HG03175 (cell line): ENCODE data around the gene INSYN2B.
"Not testable (repeated sequence)": the region's sequence is repeated elsewhere in the genome, so short reads cannot be mapped to it uniquely, and the experiment has no call there.

Source experiments
- ATAC-seq: cut with Tn5 transposase; IDR thresholded peaks from one replicate; pipeline ENCODE4 v1.9.1; 2021; ENCODE audit warnings: mild to moderate bottlenecking, moderate library complexity; ENCODE audit not compliant: unreplicated experiment

INSYN2B gene

GRCh38 chr5:169973056-169973455 lies 7.2 kb downstream of the INSYN2B start:
- ATAC-seq: no peak

DNA sequence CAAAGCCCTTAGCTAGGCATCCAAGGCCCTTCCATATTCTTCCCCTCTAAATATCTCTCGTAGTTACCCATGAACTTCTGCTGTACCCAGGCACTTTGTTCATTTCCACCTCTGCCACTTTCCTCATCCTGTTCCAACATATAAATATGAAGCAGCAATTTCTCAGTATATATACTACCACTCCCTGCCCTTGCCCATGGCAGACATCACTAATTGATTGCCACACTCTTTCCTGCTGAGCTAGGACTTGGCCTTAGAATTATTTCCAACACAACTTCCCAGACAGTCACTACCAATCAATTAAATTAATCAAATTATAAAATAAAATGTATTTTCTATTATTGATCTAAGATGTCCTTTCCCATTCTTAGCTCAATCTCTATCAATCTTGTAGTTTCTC lies 8.5 kb downstream of the INSYN2B start:
- ATAC-seq: no peak

DNA sequence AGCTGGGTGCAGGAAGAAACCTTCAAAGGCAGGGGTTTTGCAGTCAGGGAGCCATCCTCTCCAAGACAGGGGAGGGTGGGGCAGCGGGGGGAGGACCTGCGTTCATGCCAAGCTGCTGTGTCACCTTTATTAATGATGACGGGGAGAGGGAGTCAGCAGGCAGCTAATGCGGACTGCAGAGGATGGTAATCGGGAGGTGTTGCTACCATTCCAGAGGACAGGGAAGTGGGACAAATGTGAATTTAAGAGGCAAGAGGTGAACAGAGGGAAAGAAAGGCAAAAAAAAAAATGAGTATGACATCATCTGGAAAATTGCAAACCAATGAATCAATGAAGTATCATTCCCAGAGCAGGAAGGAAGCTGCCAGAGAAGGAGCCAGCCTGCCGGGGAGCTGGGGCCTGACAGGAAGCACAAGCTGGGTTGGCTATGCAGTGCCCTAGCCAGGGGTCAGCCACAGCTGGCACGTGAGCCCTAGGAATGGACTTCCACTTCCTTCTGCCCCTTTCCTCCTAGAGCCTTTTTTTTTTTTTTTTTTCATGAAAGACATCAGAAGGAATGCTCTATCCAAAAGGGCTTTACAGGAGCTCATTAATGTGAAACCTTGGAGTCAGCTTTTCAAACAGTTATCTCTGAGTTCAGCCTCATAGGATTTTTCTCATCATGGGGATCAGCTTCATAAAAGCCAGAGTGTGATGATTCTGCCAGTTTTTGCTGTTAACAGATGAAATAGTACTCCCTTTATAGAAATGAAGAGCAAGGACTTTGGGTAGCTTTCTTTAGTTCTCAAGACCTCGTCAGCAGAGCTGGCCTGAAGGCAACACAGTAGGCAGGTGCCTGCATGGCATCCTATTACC lies 9.2 kb downstream of the INSYN2B start:
- ATAC-seq: no peak

DNA sequence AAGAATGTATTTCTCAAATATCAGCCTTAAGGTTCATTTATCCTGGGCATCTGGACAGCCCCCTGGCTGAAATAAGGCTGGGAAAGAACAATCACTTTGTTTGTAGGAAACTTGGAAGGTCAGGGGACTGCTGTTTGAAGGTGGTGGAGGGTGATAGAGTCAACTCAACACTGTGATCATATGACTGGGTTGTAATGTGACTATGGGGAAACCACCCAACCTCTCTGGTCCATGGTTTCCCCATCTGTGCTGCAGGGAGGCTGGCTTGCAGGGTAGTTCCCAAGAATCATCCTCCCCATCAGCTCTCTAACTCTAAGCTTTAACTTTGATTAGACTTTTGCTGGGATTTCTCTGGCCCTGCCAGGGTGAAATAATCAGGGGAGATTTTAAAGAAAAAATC lies 10.0 kb downstream of the INSYN2B start:
- no peak for ATAC-seq

GRCh38 chr5:169964246-169964645 lies 16.0 kb downstream of the INSYN2B start:
- no peak for ATAC-seq

GRCh38 chr5:169960659-169961058 lies 19.6 kb downstream of the INSYN2B start:
- ATAC-seq: no peak

GRCh38 chr5:169958278-169958677 lies 22.0 kb downstream of the INSYN2B start:
- ATAC-seq: no peak

DNA sequence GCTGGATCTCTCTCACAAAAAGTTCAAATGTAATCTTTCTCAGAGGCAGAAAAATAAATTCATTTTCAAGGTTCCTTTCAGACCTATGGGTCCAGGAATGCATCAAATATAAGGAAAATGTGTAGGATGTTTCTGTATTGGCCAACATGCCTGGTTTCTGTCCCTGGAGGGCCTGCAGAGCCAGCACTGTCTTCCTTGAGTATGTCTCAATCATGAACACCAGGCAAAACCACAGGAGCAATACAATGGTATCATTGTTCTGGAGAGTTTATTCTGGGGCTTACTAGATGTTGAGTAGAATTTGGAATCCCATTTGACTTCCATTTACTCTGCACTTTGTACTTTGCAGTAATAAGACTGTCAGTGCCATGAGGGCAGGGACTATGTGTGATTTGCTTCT lies 23.5 kb downstream of the INSYN2B start:
- ATAC-seq: no peak

DNA sequence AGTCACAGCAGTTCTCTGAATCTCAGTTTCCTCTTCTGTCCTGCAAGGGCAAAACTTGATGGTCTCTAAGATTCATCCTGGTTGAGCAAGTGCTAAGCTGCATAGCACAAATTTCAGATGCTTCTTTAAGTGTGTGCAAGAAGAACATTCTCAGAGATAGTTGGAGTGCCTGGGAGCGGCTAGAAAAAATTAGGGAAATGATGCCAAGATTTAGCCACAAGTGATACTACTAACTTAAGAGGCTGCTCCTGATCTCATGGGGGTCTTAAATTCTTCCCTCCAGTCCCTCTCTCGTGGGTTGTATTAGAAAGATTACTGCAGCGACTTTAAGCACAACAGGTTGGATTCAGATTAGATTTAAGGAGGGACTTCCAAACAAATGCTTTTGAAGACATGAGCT lies 24.2 kb downstream of the INSYN2B start:
- no peak for ATAC-seq

GRCh38 chr5:169954786-169955185 lies 25.5 kb downstream of the INSYN2B start:
- no peak for ATAC-seq

DNA sequence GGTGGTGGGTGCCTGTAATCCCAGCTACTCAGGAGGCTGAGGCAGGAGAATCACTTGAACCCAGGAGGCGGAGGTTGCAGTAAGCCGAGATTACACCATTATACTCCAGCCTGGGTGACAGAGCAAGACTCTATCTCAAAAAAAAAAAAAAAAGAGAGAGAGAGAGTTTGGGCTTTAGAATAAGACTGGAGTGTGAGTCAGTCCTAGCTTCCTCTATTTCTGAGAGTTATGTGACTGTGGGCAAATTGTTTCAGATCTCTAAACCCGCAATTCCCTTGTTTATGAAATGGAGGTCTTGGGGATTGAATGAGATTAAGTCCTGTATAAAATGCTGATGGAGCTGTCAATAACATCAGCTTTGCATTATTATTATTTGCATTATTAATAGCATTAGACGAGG lies 27.1 kb downstream of the INSYN2B start:
- not testable (repeated sequence) for ATAC-seq

DNA sequence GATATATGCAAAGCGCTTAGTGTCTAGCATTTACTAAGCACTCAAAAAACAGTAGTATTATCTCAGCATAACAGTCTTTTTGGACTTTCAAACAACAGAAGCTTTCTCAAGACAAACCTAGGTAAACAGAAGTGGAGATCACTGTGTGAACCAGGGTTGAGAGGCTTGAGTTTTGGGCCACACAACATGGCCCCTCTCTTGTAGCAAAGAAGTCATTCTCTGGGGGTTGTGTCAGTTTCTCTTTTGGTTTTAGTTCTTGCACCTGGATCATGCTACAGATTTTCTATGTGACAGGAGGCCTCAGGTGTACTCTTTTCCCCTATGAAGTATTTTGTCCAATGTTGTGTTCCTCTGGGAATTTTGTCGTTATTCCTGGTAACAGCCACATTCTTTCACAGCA lies 30.0 kb downstream of the INSYN2B start:
- no peak for ATAC-seq

DNA sequence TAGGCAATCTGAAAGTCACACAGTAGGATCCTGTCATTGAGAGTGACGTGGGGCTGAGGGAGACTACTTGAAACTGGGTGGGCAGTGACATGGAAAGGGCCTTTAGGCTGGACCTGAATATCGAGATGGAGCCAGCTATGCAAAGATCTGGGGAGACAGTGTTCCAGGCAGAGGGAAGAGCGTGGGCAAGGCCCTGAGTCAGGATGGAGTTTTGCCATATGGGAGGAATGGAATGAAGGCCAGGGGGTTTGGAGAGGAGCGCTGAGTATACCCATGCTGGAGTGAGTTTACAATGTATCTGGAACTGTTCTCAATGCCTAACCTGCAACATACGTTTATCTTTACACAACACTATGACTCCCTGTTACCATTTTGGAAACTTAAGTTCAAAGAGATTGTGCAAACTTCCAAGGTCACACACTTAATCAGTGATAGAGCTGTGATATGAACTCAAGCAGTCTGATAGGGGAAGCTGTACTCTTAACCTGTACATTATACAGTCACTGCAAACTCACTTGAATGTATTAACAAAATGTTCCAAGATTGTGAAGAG lies 33.5 kb downstream of the INSYN2B start:
- ATAC-seq: no peak

GRCh38 chr5:169945831-169946261 lies 34.4 kb downstream of the INSYN2B start:
- ATAC-seq: no peak

DNA sequence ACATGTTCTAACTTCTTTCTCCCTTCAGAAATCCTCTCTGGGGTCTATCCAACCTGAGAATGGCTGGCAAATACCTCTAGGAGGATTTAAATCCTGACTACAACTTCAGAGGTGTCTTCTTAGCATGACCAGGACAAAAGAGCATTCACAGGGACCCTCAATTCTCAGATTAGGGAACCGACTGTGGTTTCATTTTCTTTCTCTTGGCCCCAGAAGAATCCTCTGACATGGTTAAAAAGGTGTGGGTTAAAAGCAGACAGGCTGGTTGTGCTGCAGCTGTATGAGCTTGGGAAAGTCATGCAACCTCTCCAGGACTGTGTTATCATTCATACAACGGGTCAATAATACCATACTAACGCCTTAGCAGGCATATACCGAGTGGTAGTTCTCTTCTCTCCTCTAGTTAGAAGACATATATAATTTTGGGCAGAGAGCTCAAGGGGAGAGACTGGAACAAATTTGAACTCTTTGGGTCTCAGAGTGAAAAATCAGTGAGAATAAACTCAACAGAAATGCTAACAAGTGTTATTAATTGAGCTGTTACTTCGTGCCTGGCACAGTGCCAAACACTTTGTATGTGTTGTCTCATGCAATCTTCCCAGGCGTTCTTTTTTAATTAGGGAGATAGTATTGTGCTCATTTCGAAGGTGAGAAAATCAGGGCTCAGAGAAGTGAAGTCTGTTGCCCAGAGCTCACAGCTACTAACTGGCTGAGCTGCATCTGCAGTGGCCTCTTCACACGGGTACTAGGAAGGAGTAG lies 35.2 kb downstream of the INSYN2B start:
- ATAC-seq: no peak

- ATAC-seq: no peak
Observed at GRCh38 chr5:169944115-169944514, 36.2 kb downstream of the INSYN2B start.

GRCh38 chr5:169943026-169943425 lies 37.3 kb downstream of the INSYN2B start:
- ATAC-seq: no peak

- ATAC-seq: no peak
Observed at GRCh38 chr5:169942181-169942580, 38.1 kb downstream of the INSYN2B start.

- ATAC-seq: no peak
Observed at GRCh38 chr5:169941542-169941941, 38.8 kb downstream of the INSYN2B start.

- ATAC-seq: no peak
Observed at GRCh38 chr5:169939731-169940130, 40.6 kb downstream of the INSYN2B start.

DNA sequence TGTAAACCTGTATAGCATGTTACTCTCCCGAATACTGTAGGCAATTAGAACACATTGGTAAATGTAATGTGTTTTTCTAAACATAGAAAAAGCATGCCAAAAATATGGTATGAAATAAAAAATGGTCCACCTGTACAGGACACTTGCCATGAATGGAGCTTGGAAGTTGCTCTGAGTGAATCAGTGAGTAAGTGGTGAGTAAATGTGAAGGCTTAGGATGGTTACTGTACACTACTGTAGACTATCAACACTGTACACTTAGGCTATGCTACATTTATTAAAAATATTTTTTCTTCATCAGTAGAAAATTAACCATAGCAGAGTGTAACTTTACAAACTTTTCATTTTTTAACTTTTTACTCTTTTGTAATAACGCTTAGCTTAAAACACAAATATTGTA lies 41.9 kb downstream of the INSYN2B start:
- ATAC-seq: no peak

DNA sequence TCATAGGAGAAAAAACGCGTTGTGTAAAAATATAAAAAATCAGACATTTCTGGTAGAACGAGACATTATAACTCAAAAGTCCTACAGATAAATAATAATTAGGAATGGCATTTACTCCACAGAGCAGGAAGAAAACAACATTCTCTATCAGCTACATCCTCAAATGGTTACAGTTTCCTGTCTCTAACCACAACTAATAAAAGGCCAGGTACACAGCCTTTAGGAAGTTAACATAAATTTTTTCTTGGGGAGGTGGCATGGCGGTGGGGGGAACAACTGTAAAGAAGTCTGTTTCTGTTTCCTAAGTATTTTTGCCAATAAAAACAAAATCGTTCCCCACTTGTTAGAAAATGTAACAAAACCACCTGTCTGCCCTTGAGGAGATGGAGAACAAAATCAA lies 44.5 kb downstream of the INSYN2B start:
- no peak for ATAC-seq
